CD4-positive, alpha-beta memory T cell (primary cell): Measurements from ENCODE around the gene GHITM. TPM values are rescaled to one million over a fixed set of nuclear protein-coding genes. Genes with fewer than 3 reads are reported as not detected.

Experiments used
- CTCF ChIA-PET: fragments of 350-600 bp; sonication (Branson Sonifier 250); formaldehyde crosslinking; loops from one replicate; lab custom pipeline; 2021; ENCODE audit warnings: inconsistent platforms; ENCODE audit not compliant: partially characterized antibody; lab: Charles Lee
- POLR2A ChIA-PET: fragments of 350-600 bp; sonication (Branson Sonifier 250); formaldehyde crosslinking; loops from one replicate; lab custom pipeline; 2021; ENCODE audit not compliant: partially characterized antibody; lab: Charles Lee
- DNase-seq, 5 donors: peaks; one replicate each; pipeline versions ENCODE4 v3.0.0 to v3.0.0-alpha.2; 2020 to 2022; ENCODE audit warnings: mixed read lengths in 1 of 5
- H3K27ac ChIP-seq: one replicate; pipeline ENCODE4 v1.7.0; 2013; ENCODE audit warnings: low read depth, low read length
- H3K27me3 ChIP-seq: 2 replicates; pipeline ENCODE4 v1.7.0; 2013; ENCODE audit warnings: mild to moderate bottlenecking, low read length, moderate library complexity; ENCODE audit not compliant: insufficient read depth
- H3K36me3 ChIP-seq: 2 replicates; pipeline ENCODE4 v1.7.0; 2013; ENCODE audit warnings: mild to moderate bottlenecking, low read length, moderate library complexity; ENCODE audit not compliant: insufficient read depth
- H3K4me1 ChIP-seq: 2 replicates; pipeline ENCODE4 v1.7.0; 2013; ENCODE audit warnings: mild to moderate bottlenecking, low read length, moderate library complexity; ENCODE audit not compliant: insufficient read depth
- H3K4me3 ChIP-seq, 2 donors: one replicate each; pipeline ENCODE4 v1.7.0; 2013; ENCODE audit warnings: low read length in 2 of 2, mild to moderate bottlenecking in 1 of 2
- H3K9me3 ChIP-seq, 2 donors: one replicate each; pipeline ENCODE4 v1.7.0; 2013; ENCODE audit warnings: low read length in 2 of 2, control low read depth in 1 of 2; ENCODE audit not compliant: control insufficient read depth in 1 of 2
- H3K27ac Mint-ChIP-seq, 7 donors: one replicate each; pipeline ENCODE4 v1.8.0; 2020 to 2021; ENCODE audit warnings: mixed read lengths in 7 of 7, mild to moderate bottlenecking in 6 of 7, inconsistent platforms in 3 of 7, moderate library complexity in 3 of 7
- H3K27me3 Mint-ChIP-seq, 2 donors: one replicate each; pipeline ENCODE4 v1.8.0; 2020 to 2021; ENCODE audit warnings: mixed read lengths in 2 of 2
- H3K36me3 Mint-ChIP-seq, 2 donors: one replicate each; pipeline ENCODE4 v1.8.0; 2020 to 2021; ENCODE audit warnings: mixed read lengths in 2 of 2, inconsistent platforms in 1 of 2, mild to moderate bottlenecking in 1 of 2
- H3K4me1 Mint-ChIP-seq, 4 donors: one replicate each; pipeline ENCODE4 v1.8.0; 2020 to 2021; ENCODE audit warnings: mixed read lengths in 4 of 4, mild to moderate bottlenecking in 1 of 4
- H3K4me3 Mint-ChIP-seq, 8 donors: one replicate each; pipeline ENCODE4 v1.8.0; 2020 to 2021; ENCODE audit warnings: mixed read lengths in 8 of 8, mild to moderate bottlenecking in 7 of 8, moderate library complexity in 6 of 8, inconsistent platforms in 3 of 8
- H3K9me3 Mint-ChIP-seq, 8 donors: one replicate each; pipeline ENCODE4 v1.8.0; 2020 to 2021; ENCODE audit warnings: mixed read lengths in 8 of 8, mild to moderate bottlenecking in 5 of 8, inconsistent platforms in 3 of 8, moderate library complexity in 1 of 8
- intact Hi-C: fragments of 100-400 bp; cut with micrococcal nuclease; formaldehyde crosslinking; loops from one replicate; pipeline ENCODE4 v1.15.1; 2023
- polyA plus RNA-seq, 2 donors: library from polyadenylated mRNA; unstranded; fragments of 300-500 nt; fragmentation: Illumina TruSeq; gene quantifications; one replicate each; pipeline ENCODE4 v1.2.3, GENCODE V29; 2021
- total RNA-seq, 2 experiments: library from RNA; stranded (reverse); gene quantifications; one replicate each; pipeline ENCODE4 v1.2.3, GENCODE V29; 2021

GHITM gene
- total and polyA plus RNA-seq, 4 experiments from 2014 or later = 83.4 to 525 (median 173) TPM

DNA sequence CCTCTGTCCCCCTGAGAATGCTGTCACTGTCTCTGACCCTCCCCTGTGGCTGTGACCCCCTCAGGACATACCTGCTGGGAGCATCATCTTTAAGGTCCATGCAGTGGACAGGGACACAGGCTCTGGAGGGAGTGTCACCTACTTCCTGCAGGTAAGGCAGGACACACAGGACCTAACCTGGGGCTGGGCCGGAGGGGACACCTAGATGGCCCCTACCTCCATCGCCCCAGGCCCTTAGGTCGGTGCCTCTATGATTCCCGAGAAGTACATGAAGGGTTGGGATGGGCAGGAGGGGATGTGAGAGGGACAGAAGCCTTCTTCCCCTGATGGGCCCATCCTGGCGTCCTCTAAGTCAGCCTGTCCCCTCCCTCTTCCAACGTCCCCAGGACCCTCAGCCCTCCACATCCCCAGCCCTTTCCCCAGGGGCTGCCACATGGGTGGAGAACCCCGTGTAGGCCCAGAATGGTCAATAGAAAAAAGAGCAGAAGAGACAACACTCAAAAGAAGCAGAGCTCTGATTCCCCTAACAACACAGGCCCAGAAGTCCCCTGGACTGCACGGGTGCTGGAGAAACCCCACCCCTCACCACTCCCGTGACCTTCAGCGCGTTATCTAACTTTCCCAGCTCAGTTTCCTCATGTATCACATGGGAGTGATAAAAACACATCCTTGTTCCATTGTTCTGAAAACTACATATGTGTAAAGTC is 61.4 kb downstream of the GHITM start:
- no peaks in the 10 kb centered on the region for H3K36me3 ChIP-seq
- peaks cover 0 to 8% (median 1%) of the 10 kb centered on the region in 4 donors for H3K4me1 Mint-ChIP-seq
- intact Hi-C loops = no loop called here
- no peaks in the 10 kb centered on the region for H3K9me3 ChIP-seq
- ChIA-PET CTCF (interaction anchor here (1.7 kb wide), 1 partner anchor 53 kb away, joined by 6 read pairs; no protein-coding TSS in a partner anchor), POLR2A (no interaction called here)
- H3K9me3 Mint-ChIP-seq = no peaks in the 10 kb centered on the region
- peaks cover 11 to 25% of the 10 kb centered on the region in 2 donors for H3K27me3 Mint-ChIP-seq
- H3K4me1 ChIP-seq = no peaks in the 10 kb centered on the region
- peaks cover 7% of the 10 kb centered on the region for H3K27me3 ChIP-seq
- DNase-seq = no peak
- H3K4me3 ChIP-seq = no peak overlapping the region
- H3K36me3 Mint-ChIP-seq = no peaks in the 10 kb centered on the region
- H3K27ac Mint-ChIP-seq = no peak overlapping the region
- no peak overlapping the region for H3K27ac ChIP-seq
- H3K4me3 Mint-ChIP-seq = no peak overlapping the region

- H3K27me3 Mint-ChIP-seq = peaks cover 10 to 22% of the 10 kb centered on the region in 2 donors
- CTCF ChIA-PET = interaction anchor here (1.7 kb wide), 1 partner anchor 54 kb away, joined by 6 read pairs; no protein-coding TSS in a partner anchor
- Histone ChIP-seq H3K4me1 (no peaks in the 10 kb centered on the region), H3K27me3 (peaks cover 2% of the 10 kb centered on the region), H3K4me3 (no peak overlapping the region), H3K36me3 (no peaks in the 10 kb centered on the region), H3K9me3 (no peaks in the 10 kb centered on the region), H3K27ac (no peak overlapping the region)
- H3K27ac Mint-ChIP-seq = no peak overlapping the region
- peaks cover 0 to 3% (median 1%) of the 10 kb centered on the region in 4 donors for H3K4me1 Mint-ChIP-seq
- H3K4me3 Mint-ChIP-seq = no peak overlapping the region
- no peak for DNase-seq
- H3K36me3 Mint-ChIP-seq = no peaks in the 10 kb centered on the region
- H3K9me3 Mint-ChIP-seq = no peaks in the 10 kb centered on the region
- POLR2A ChIA-PET = no interaction called here
- intact Hi-C loops = no loop called here
These were observed 61.9 kb downstream of the GHITM start for GRCh38 chr10:84201244-84201606.

DNA sequence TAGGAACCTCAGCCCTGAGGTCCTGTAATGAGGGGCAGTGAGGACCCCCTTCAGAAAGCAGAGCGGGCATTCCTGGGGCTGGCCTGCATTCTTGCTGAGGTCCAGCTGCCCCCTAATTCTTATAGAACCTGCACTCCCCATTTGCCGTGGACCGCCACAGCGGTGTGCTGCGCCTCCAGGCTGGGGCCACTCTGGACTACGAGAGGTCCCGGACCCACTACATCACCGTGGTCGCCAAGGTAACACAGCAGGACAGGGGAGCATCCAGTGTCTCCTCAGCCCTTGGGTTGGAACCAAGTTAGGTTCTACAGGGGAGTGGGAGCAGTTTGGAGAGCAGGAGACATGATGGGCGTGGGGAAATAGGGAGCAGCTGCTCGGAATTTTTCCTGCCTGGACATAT is 62.4 kb downstream of the GHITM start:
- DNase-seq = no peak
- Histone ChIP-seq H3K9me3 (no peaks in the 10 kb centered on the region), H3K36me3 (no peaks in the 10 kb centered on the region), H3K4me1 (no peaks in the 10 kb centered on the region), H3K27me3 (no peaks in the 10 kb centered on the region), H3K4me3 (no peak overlapping the region), H3K27ac (no peak overlapping the region)
- ChIA-PET POLR2A (no interaction called here), CTCF (interaction anchor here (1.5 to 1.7 kb wide), 2 partner anchors 10 to 54 kb away, joined by 5 to 6 read pairs; no protein-coding TSS in a partner anchor)
- no peak overlapping the region for H3K27ac Mint-ChIP-seq
- peaks cover 7 to 18% of the 10 kb centered on the region in 2 donors for H3K27me3 Mint-ChIP-seq
- no peaks in the 10 kb centered on the region for H3K36me3 Mint-ChIP-seq
- H3K4me1 Mint-ChIP-seq = peaks cover 0 to 2% (median 0%) of the 10 kb centered on the region in 4 donors
- no peaks in the 10 kb centered on the region for H3K9me3 Mint-ChIP-seq
- no peak overlapping the region for H3K4me3 Mint-ChIP-seq
- intact Hi-C loops = no loop called here

DNA sequence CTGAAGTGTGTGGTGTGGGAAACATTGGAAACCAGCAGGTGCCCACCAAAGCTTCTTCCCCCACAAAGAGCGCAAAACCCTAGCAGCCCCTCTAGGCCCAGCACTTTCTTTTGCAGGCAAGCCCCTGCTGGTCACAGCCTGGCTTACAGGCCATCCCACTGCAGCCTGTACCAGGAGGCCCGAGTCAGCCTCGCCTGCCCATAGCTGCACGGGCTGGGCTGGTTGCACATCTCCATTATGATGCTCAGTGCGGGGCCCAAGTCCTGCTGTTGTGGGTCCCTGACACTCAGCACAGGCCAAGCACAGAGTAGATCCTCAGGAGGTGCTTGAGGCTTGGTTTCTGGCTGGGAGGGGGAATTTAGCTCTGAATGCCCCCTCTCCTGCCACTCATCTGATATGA is 63.0 kb downstream of the GHITM start:
- CTCF ChIA-PET = interaction anchor here (1.5 kb wide), 1 partner anchor 10 kb away, joined by 5 read pairs; no protein-coding TSS in a partner anchor
- no peaks in the 10 kb centered on the region for H3K4me1 ChIP-seq
- intact Hi-C loops = no loop called here
- no peaks in the 10 kb centered on the region for H3K27me3 ChIP-seq
- Mint-ChIP-seq H3K9me3 (no peaks in the 10 kb centered on the region), H3K4me1 (peaks cover 0 to 2% (median 0%) of the 10 kb centered on the region in 4 donors), H3K4me3 (no peak overlapping the region), H3K27ac (no peak overlapping the region), H3K27me3 (peaks cover 7 to 20% of the 10 kb centered on the region in 2 donors), H3K36me3 (no peaks in the 10 kb centered on the region)
- no peak for DNase-seq
- H3K27ac ChIP-seq = no peak overlapping the region
- POLR2A ChIA-PET = no interaction called here
- no peaks in the 10 kb centered on the region for H3K36me3 ChIP-seq
- H3K9me3 ChIP-seq = no peaks in the 10 kb centered on the region
- no peak overlapping the region for H3K4me3 ChIP-seq

Other genes starting within 250 kb of the GHITM start
- gene GPR15LG, start 34.3 kb downstream of the GHITM start, total RNA-seq = not detected
- not detected for gene GPR15LG, start 34.3 kb downstream of the GHITM start, polyA plus RNA-seq
- under 1 TPM; 0.12 to 0.17 TPM for gene CDHR1, start 55.0 kb downstream of the GHITM start, total RNA-seq
- not detected for gene CDHR1, start 55.0 kb downstream of the GHITM start, polyA plus RNA-seq
- gene LRIT2, start 86.0 kb downstream of the GHITM start, total RNA-seq = not detected
- not detected for gene LRIT2, start 86.0 kb downstream of the GHITM start, polyA plus RNA-seq
- not detected for gene LRIT1, start 102.0 kb downstream of the GHITM start, total RNA-seq
- not detected for gene LRIT1, start 102.0 kb downstream of the GHITM start, polyA plus RNA-seq
- gene RGR, start 105.5 kb downstream of the GHITM start, total RNA-seq = not detected
- gene RGR, start 105.5 kb downstream of the GHITM start, polyA plus RNA-seq = not detected
- 100 to 1,000 TPM; 144 to 151 TPM for gene CCSER2, start 189.1 kb downstream of the GHITM start, total RNA-seq
- 10 to 100 TPM; 89.8 to 93.3 TPM for gene CCSER2, start 189.1 kb downstream of the GHITM start, polyA plus RNA-seq